Measurements from ENCODE around the gene UVRAG.
"Not testable (repeated sequence)": the region's sequence is repeated elsewhere in the genome, so short reads cannot be mapped to it uniquely, and the experiment has no call there.

The UVRAG gene

GRCh38 chr11:76069001-76069400 is 254.0 kb downstream of the UVRAG start:
- Histone ChIP-seq H3K9ac (no peak overlapping the region), H3K9me3 (ENCODE audit: control insufficient read depth, low read length) (no peaks in the 10 kb centered on the region), H3K27me3 (ENCODE audit: control insufficient read depth, insufficient read depth, low read length) (no peaks in the 10 kb centered on the region), H3K79me2 (no peaks in the 10 kb centered on the region), H3K4me3 (ENCODE audit: low read depth, low read length) (no peak overlapping the region), H3K4me2 (ENCODE audit: low read length) (no peak overlapping the region), H3K36me3 (ENCODE audit: control insufficient read depth, insufficient read depth, low read length) (no peaks in the 10 kb centered on the region), H3K4me1 (peaks cover 2% of the 10 kb centered on the region), H2AFZ (no peak overlapping the region), H3K27ac (no peak overlapping the region)
- no peak for TF ChIP-seq CTCF (IDR thresholded peaks at IDR 0.05)

GRCh38 chr11:76071090-76071489 is 256.1 kb downstream of the UVRAG start:
- Histone ChIP-seq H3K4me2 (ENCODE audit: low read length) (no peak overlapping the region), H3K9ac (no peak overlapping the region), H3K4me1 (peaks cover 2% of the 10 kb centered on the region), H3K36me3 (ENCODE audit: control insufficient read depth, insufficient read depth, low read length) (no peaks in the 10 kb centered on the region), H2AFZ (no peak overlapping the region), H3K27me3 (ENCODE audit: control insufficient read depth, insufficient read depth, low read length) (no peaks in the 10 kb centered on the region), H3K4me3 (ENCODE audit: low read depth, low read length) (no peak overlapping the region), H3K9me3 (ENCODE audit: control insufficient read depth, low read length) (no peaks in the 10 kb centered on the region), H3K79me2 (no peaks in the 10 kb centered on the region), H3K27ac (no peak overlapping the region)
- TF ChIP-seq CTCF (IDR thresholded peaks at IDR 0.05), result no peak

- Histone ChIP-seq H3K4me1 (peaks cover 2% of the 10 kb centered on the region), H3K36me3 (ENCODE audit: control insufficient read depth, insufficient read depth, low read length) (no peaks in the 10 kb centered on the region), H3K27ac (no peak overlapping the region), H3K9me3 (ENCODE audit: control insufficient read depth, low read length) (no peaks in the 10 kb centered on the region), H3K27me3 (ENCODE audit: control insufficient read depth, insufficient read depth, low read length) (no peaks in the 10 kb centered on the region), H3K9ac (no peak overlapping the region), H3K4me3 (ENCODE audit: low read depth, low read length) (no peak overlapping the region), H2AFZ (no peak overlapping the region), H3K79me2 (no peaks in the 10 kb centered on the region), H3K4me2 (ENCODE audit: low read length) (no peak overlapping the region)
- no peak for TF ChIP-seq CTCF (IDR thresholded peaks at IDR 0.05)
Measured at GRCh38 chr11:76073724-76074123, 258.7 kb downstream of the UVRAG start.

GRCh38 chr11:76074148-76075095 is 259.4 kb downstream of the UVRAG start:
- H3K4me3 ChIP-seq (ENCODE audit: low read depth, low read length), result no peak overlapping the region
- no peaks in the 10 kb centered on the region for H3K36me3 ChIP-seq (ENCODE audit: control insufficient read depth, insufficient read depth, low read length)
- H3K79me2 ChIP-seq, result no peaks in the 10 kb centered on the region
- no peak overlapping the region for H3K4me2 ChIP-seq (ENCODE audit: low read length)
- TF ChIP-seq CTCF (IDR thresholded peaks at IDR 0.05), result no peak
- no peak overlapping the region for H2AFZ ChIP-seq
- peaks cover 2% of the 10 kb centered on the region for H3K4me1 ChIP-seq
- no peak overlapping the region for H3K9ac ChIP-seq
- H3K27me3 ChIP-seq (ENCODE audit: control insufficient read depth, insufficient read depth, low read length), result no peaks in the 10 kb centered on the region
- H3K27ac ChIP-seq, result no peak overlapping the region
- H3K9me3 ChIP-seq (ENCODE audit: control insufficient read depth, low read length), result no peaks in the 10 kb centered on the region

- Histone ChIP-seq H3K79me2 (no peaks in the 10 kb centered on the region), H3K36me3 (ENCODE audit: control insufficient read depth, insufficient read depth, low read length) (no peaks in the 10 kb centered on the region), H3K4me3 (ENCODE audit: low read depth, low read length) (no peak overlapping the region), H3K9me3 (ENCODE audit: control insufficient read depth, low read length) (no peaks in the 10 kb centered on the region), H3K4me1 (peaks cover 2% of the 10 kb centered on the region), H3K27me3 (ENCODE audit: control insufficient read depth, insufficient read depth, low read length) (no peaks in the 10 kb centered on the region), H3K9ac (no peak overlapping the region), H3K4me2 (ENCODE audit: low read length) (no peak overlapping the region), H2AFZ (no peak overlapping the region), H3K27ac (no peak overlapping the region)
- TF ChIP-seq CTCF (IDR thresholded peaks at IDR 0.05), result no peak
Measured at GRCh38 chr11:76075716-76076115, 260.7 kb downstream of the UVRAG start.

- H3K4me1 ChIP-seq; H3K4me3 ChIP-seq (ENCODE audit: low read depth, low read length); H3K4me2 ChIP-seq (ENCODE audit: low read length); H3K79me2 ChIP-seq; H3K9ac ChIP-seq; H3K36me3 ChIP-seq (ENCODE audit: control insufficient read depth, insufficient read depth, low read length); H3K9me3 ChIP-seq (ENCODE audit: control insufficient read depth, low read length); H3K27me3 ChIP-seq (ENCODE audit: control insufficient read depth, insufficient read depth, low read length); H3K27ac ChIP-seq; H2AFZ ChIP-seq: not testable (repeated sequence)
Measured at GRCh38 chr11:76076253-76076652, 261.2 kb downstream of the UVRAG start.

Measured in parathyroid adenoma (tissue), 2 donors.